BJ (cell line): ENCODE data around the gene SYNJ2. TPM values are rescaled to one million over a fixed set of nuclear protein-coding genes. Genes with fewer than 3 reads are reported as not detected.

Source experiments
- CTCF ChIA-PET: fragments of 350-600 bp; formaldehyde crosslinking; extraction: SDS; loops from one replicate; lab custom pipeline; 2021; ENCODE audit warnings: antibody characterized with exemption, inconsistent platforms; lab: Yijun Ruan, JAX
- POLR2A ChIA-PET: fragments of 300-600 bp; sonication (Branson Sonifier 250); formaldehyde crosslinking; extraction: SDS; loops from one replicate; lab custom pipeline; 2021; ENCODE audit warnings: antibody characterized with exemption; lab: Charles Lee
- DNase-seq: peaks from one replicate; pipeline ENCODE4 v3.0.0-alpha.2; 2011; ENCODE audit warnings: low read depth
- H3K27me3 ChIP-seq: 2 replicates; pipeline ENCODE4 v1.6.0; 2011; ENCODE audit warnings: low read length; ENCODE audit not compliant: control insufficient read depth, insufficient read depth
- H3K36me3 ChIP-seq: 2 replicates; pipeline ENCODE4 v1.5.1; 2011; ENCODE audit warnings: low read length; ENCODE audit not compliant: control insufficient read depth, insufficient read depth
- H3K4me3 ChIP-seq: 2 replicates; pipeline ENCODE4 v1.5.1; 2011; ENCODE audit warnings: low read depth, mild to moderate bottlenecking, control low read depth, low read length
- polyA plus RNA-seq: library from polyadenylated mRNA; depleted of rRNA; stranded (reverse); fragments of >200 nt; gene quantifications from 2 replicates; pipeline ENCODE4 v1.2.3, GENCODE V29; 2011
- TF ChIP-seq, protein P1 (sequence below): IDR thresholded peaks from 2 replicates; pipeline ENCODE4 v1.5.1; 2011; ENCODE audit warnings: low read depth, mild to moderate bottlenecking, control low read depth, inconsistent platforms, low read length, moderate library complexity; ENCODE audit not compliant: insufficient read depth

Gene SYNJ2
- polyA plus RNA-seq, 1 experiment, result 29.9 TPM

DNA sequence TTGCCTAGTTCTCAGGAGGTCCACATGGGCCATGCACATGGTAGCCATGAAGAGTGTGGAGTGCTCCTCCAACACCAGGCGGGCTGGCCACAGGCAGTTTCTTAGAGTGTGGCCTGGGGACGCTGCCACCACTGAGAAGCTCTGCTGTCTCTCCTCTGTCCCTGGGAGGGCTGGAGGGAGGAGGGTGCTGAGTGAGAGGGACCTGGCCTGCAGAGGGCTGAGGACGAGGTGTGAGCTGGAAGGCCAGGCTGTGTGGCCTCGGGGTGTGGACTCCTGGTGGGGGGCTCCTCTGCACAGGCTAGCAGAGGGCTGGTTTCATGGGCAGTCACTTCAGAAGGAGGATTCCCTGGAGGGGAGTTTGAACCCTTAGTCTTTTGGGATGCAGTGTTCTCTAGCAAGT, 39.7 kb downstream of the SYNJ2 start:
- TF ChIP-seq, protein P1, sequence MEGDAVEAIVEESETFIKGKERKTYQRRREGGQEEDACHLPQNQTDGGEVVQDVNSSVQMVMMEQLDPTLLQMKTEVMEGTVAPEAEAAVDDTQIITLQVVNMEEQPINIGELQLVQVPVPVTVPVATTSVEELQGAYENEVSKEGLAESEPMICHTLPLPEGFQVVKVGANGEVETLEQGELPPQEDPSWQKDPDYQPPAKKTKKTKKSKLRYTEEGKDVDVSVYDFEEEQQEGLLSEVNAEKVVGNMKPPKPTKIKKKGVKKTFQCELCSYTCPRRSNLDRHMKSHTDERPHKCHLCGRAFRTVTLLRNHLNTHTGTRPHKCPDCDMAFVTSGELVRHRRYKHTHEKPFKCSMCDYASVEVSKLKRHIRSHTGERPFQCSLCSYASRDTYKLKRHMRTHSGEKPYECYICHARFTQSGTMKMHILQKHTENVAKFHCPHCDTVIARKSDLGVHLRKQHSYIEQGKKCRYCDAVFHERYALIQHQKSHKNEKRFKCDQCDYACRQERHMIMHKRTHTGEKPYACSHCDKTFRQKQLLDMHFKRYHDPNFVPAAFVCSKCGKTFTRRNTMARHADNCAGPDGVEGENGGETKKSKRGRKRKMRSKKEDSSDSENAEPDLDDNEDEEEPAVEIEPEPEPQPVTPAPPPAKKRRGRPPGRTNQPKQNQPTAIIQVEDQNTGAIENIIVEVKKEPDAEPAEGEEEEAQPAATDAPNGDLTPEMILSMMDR, result no peak
- ChIA-PET CTCF (interaction anchor here (0.6 to 2.3 kb wide), 3 partner anchors 10 to 38 kb away, joined by 3 to 9 read pairs (median 4); no protein-coding TSS in a partner anchor), POLR2A (no interaction called here)
- Histone ChIP-seq H3K27me3 (no peaks in the 10 kb centered on the region), H3K4me3 (no peak overlapping the region), H3K36me3 (peaks cover 14% of the 10 kb centered on the region)
- DNase-seq, result no peak

DNA sequence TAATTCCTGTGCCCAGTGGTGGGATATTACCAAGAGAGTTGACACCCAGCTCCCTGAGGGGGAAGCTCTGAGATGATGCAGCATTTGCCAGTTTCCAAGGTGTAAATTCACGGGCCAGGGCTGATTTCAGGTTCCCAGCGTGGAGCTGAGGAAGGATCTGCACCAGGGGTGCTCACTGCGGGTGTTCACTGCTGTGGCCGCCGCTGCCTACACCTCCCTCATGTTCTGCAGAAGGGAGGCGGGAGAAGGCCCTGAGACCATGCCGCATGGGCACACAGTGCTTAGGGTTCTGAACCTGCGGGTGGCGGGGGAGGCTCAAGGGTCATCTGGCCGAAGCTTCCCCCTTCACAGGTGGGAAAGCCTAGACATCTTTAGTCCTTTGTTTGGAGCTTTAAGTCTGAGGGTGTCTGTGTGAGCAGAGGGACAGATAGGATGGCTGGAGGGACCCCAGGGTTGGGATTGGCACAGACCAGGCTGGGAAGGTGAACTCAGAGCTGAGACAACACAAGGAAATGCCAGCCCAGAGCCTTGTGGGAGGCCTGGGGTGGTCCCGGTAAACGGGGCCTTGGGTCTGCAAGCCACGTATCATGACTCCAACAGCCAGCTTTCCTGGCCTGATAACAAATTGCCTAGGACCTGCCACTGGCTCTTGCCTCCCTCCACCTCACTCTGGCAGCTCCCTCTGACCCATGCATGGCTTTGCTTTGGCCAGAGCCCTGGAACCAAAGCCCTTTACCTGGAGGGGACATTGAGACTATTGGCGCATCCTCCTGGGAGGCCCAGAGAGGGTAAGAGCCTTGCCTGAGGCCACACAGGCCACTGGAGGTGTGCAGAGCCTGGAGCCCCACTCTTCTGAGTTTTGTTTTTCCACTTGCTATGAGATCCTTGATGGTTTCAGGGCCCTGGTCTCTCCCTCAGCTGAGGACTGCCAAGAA, 40.4 kb downstream of the SYNJ2 start:
- CTCF ChIA-PET, result interaction anchor here (0.6 to 2.3 kb wide), 4 partner anchors 9 to 39 kb away, joined by 3 to 9 read pairs (median 4); no protein-coding TSS in a partner anchor
- TF ChIP-seq, protein P1, result no peak

DNA sequence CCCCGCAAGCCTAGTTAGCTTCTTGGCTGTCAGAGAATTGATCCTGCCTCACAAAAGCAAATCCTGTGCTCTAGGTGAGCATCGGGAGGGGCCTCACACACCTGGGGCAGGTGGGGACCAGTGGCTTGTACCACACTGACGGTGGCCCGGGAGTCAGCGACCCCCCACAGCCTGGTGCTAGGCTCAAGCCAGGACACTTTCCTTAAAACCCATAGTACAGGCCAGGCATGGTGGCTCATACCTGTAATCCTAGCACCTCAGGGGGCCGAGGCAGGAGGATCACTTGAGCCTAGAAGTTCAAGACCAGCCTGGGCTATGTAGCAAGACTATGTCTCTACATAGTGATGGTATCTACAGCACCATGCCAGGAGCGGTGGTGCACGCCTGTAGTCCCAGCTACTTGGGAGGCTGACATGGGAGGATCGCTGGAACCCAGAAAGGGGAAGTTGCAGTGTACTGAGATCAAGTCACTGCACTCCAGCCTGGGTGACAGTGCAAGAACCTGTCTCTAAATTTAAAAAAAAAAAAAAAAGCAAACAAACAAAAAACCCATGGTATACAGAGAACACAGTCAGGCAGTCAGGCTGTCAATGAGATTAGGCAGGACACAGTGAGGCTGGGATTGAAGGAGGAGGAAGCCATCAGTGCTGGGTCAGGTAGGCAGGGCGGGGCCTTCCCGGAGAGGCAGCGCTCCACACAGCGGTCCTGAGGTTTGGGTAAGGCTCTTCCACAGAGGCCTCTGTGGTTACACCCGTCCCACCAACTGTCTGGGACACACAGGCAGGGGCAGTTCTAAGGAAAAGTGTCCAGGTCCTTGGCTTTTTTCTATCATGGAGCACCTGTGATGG, 41.3 kb downstream of the SYNJ2 start:
- no peaks in the 10 kb centered on the region for H3K27me3 ChIP-seq
- ChIA-PET CTCF (interaction anchor here (0.6 to 2.3 kb wide), 3 partner anchors 10 to 27 kb away, joined by 3 to 9 read pairs (median 4); no protein-coding TSS in a partner anchor), POLR2A (no interaction called here)
- H3K36me3 ChIP-seq, result peaks cover 13% of the 10 kb centered on the region
- TF ChIP-seq, protein P1, result no peak
- H3K4me3 ChIP-seq, result no peak overlapping the region
- no peak for DNase-seq

More for the DNA sequence above, 40.4 kb downstream of the SYNJ2 start:
- Histone ChIP-seq H3K27me3 (no peaks in the 10 kb centered on the region), H3K4me3 (no peak overlapping the region), H3K36me3 (peaks cover 14% of the 10 kb centered on the region)
- no peak for DNase-seq
- POLR2A ChIA-PET, result no interaction called here

DNA sequence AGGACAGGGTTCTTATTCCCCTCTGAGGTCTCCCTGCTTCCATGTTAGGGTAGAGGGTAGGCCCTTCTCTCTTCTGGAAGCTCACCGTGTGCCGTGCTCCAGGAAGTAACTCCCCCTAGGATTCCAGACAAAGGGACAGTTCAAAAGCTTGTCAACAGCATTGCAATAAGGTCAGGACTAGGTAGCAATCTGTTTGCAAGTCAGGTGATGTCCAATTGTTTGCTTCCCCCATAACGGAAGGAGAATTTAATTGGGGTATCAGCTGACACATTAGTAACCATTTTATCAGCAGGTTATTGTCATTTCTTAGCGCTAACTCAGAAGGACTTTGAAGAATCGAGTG, 41.9 kb downstream of the SYNJ2 start:
- Histone ChIP-seq H3K27me3 (no peaks in the 10 kb centered on the region), H3K4me3 (no peak overlapping the region), H3K36me3 (peaks cover 13% of the 10 kb centered on the region)
- ChIA-PET POLR2A (no interaction called here), CTCF (no interaction called here)
- no peak for DNase-seq
- TF ChIP-seq, protein P1, result no peak
